GM08714 (cell line): Measurements from ENCODE around the gene RFX4.

Experiments used
- H3K4me3 ChIP-seq: fragments of 200-500 bp; sonication (Bioruptor generic); 2 replicates; pipeline ENCODE4 v1.5.1; 2014; ENCODE audit warnings: mild to moderate bottlenecking, low read length, inconsistent platforms
- ZNF274 ChIP-seq: IDR thresholded peaks from 2 replicates; pipeline ENCODE4 v1.6.1; 2012; ENCODE audit warnings: mild to moderate bottlenecking, low read depth, low read length

RFX4 gene

GRCh38 chr12:106774808-106775524, 192.2 kb downstream of the RFX4 start:
- H3K4me3 ChIP-seq = peak overlapping the region; percentile 87
- TF ChIP-seq ZNF274 = no peak

GRCh38 chr12:106776897-106777296, 194.1 kb downstream of the RFX4 start:
- H3K4me3 ChIP-seq = no peak overlapping the region
- no peak for TF ChIP-seq ZNF274

GRCh38 chr12:106780010-106780631, 197.3 kb downstream of the RFX4 start:
- no peak overlapping the region for H3K4me3 ChIP-seq
- no peak for TF ChIP-seq ZNF274

GRCh38 chr12:106782619-106783018, 199.8 kb downstream of the RFX4 start:
- no peak overlapping the region for H3K4me3 ChIP-seq
- TF ChIP-seq ZNF274 = no peak

GRCh38 chr12:106783515-106783914, 200.7 kb downstream of the RFX4 start:
- H3K4me3 ChIP-seq = no peak overlapping the region
- TF ChIP-seq ZNF274 = no peak

- TF ChIP-seq ZNF274 = no peak
- H3K4me3 ChIP-seq = no peak overlapping the region
Measured at GRCh38 chr12:106790020-106790419, 207.2 kb downstream of the RFX4 start.

- H3K4me3 ChIP-seq = no peak overlapping the region
- TF ChIP-seq ZNF274 = no peak
Measured at GRCh38 chr12:106791531-106791930, 208.7 kb downstream of the RFX4 start.

- TF ChIP-seq ZNF274 = no peak
- H3K4me3 ChIP-seq = no peak overlapping the region
Measured at GRCh38 chr12:106794369-106794768, 211.6 kb downstream of the RFX4 start.

- no peak for TF ChIP-seq ZNF274
- H3K4me3 ChIP-seq = no peak overlapping the region
Measured at GRCh38 chr12:106801167-106801708, 218.4 kb downstream of the RFX4 start.

GRCh38 chr12:106801830-106802533, 219.2 kb downstream of the RFX4 start:
- H3K4me3 ChIP-seq = no peak overlapping the region
- TF ChIP-seq ZNF274 = no peak

- H3K4me3 ChIP-seq = no peak overlapping the region
Measured at GRCh38 chr12:106804668-106805067, 221.9 kb downstream of the RFX4 start.

More at GRCh38 chr12:106804668-106805067, 221.9 kb downstream of the RFX4 start:
- no peak for TF ChIP-seq ZNF274
